GM23338 (cell line): ENCODE results near the gene PACSIN1. TPM values are rescaled to one million over a fixed set of nuclear protein-coding genes. Genes with fewer than 3 reads are reported as not detected.

Experiments used
- ATAC-seq: fragments of 200-7000 bp; cut with Tn5 transposase; 3 replicates; pipeline ENCODE4 v1.9.1; 2020
- DNase-seq: peaks from one replicate; pipeline ENCODE4 v3.0.0-alpha.2; 2015; ENCODE audit warnings: low spot score
- H2AFZ ChIP-seq: fragments of 200-600 bp; sonication (generic); 2 replicates; pipeline ENCODE4 v1.8.0; 2016; ENCODE audit warnings: antibody characterized with exemption, mild to moderate bottlenecking, moderate library complexity
- H3F3A ChIP-seq: fragments of 200-600 bp; sonication (generic); replicated peaks from 2 replicates; pipeline ENCODE4 v1.8.0; 2017; ENCODE audit warnings: antibody characterized with exemption, mixed run types, low read depth
- H3K27ac ChIP-seq: fragments of 200-600 bp; sonication (generic); 2 replicates; pipeline ENCODE4 v1.6.1; 2016; ENCODE audit warnings: low read depth
- H3K27me3 ChIP-seq: fragments of 200-600 bp; sonication (generic); 2 replicates; pipeline ENCODE4 v1.8.0; 2016; ENCODE audit warnings: mild to moderate bottlenecking, mixed run types, moderate library complexity; ENCODE audit not compliant: insufficient read depth
- H3K36me3 ChIP-seq: fragments of 200-600 bp; sonication (generic); 2 replicates; pipeline ENCODE4 v1.8.0; 2016; ENCODE audit warnings: mild to moderate bottlenecking; ENCODE audit not compliant: insufficient read depth
- H3K4me1 ChIP-seq: fragments of 200-600 bp; sonication (generic); 2 replicates; pipeline ENCODE4 v1.8.0; 2016; ENCODE audit warnings: mild to moderate bottlenecking, moderate library complexity; ENCODE audit not compliant: insufficient read depth
- H3K4me2 ChIP-seq: fragments of 200-600 bp; sonication (generic); 2 replicates; pipeline ENCODE4 v1.7.1; 2017; ENCODE audit warnings: mixed run types
- H3K4me3 ChIP-seq: fragments of 200-600 bp; sonication (generic); 2 replicates; pipeline ENCODE4 v1.6.1; 2016; ENCODE audit warnings: mixed run types
- H3K79me2 ChIP-seq: fragments of 200-600 bp; sonication (generic); replicated peaks from 2 replicates; pipeline ENCODE4 v1.8.0; 2017; ENCODE audit warnings: mild to moderate bottlenecking; ENCODE audit not compliant: insufficient read depth
- H3K9me2 ChIP-seq: fragments of 200-600 bp; sonication (generic); 2 replicates; pipeline ENCODE4 v1.8.0; 2017; ENCODE audit not compliant: insufficient read depth
- H4K20me1 ChIP-seq: fragments of 200-600 bp; sonication (generic); replicated peaks from 2 replicates; pipeline ENCODE4 v1.8.0; 2017; ENCODE audit warnings: mild to moderate bottlenecking; ENCODE audit not compliant: insufficient read depth
- H3K27ac Mint-ChIP-seq: 2 replicates; pipeline ENCODE4 v1.8.0; 2020; ENCODE audit warnings: inconsistent platforms, mild to moderate bottlenecking, moderate library complexity, mixed read lengths
- H3K27me3 Mint-ChIP-seq: 3 replicates; pipeline ENCODE4 v1.8.0; 2022; ENCODE audit warnings: low read depth, mild to moderate bottlenecking, moderate library complexity, mixed read lengths, inconsistent platforms; ENCODE audit not compliant: insufficient read depth, poor library complexity
- H3K36me3 Mint-ChIP-seq: 3 replicates; pipeline ENCODE4 v1.8.0; 2021; ENCODE audit warnings: low read depth, mild to moderate bottlenecking, inconsistent platforms, moderate library complexity, mixed read lengths
- H3K4me1 Mint-ChIP-seq: 3 replicates; pipeline ENCODE4 v1.8.0; 2020; ENCODE audit warnings: mild to moderate bottlenecking, inconsistent platforms, mixed read lengths
- H3K4me3 Mint-ChIP-seq: 3 replicates; pipeline ENCODE4 v1.8.0; 2021; ENCODE audit warnings: moderate library complexity, mild to moderate bottlenecking, inconsistent platforms, mixed read lengths
- H3K9me3 Mint-ChIP-seq: 3 replicates; pipeline ENCODE4 v1.8.0; 2020; ENCODE audit warnings: moderate library complexity, mild to moderate bottlenecking, inconsistent platforms, mixed read lengths
- ETS1 ChIP-seq: IDR thresholded peaks from 2 replicates; pipeline ENCODE4 v1.6.1; 2016; ENCODE audit warnings: antibody characterized with exemption
- EZH2 ChIP-seq: fragments of 200-600 bp; sonication (generic); IDR thresholded peaks from one replicate; pipeline ENCODE4 v1.8.0; 2017; ENCODE audit warnings: antibody characterized with exemption, mild to moderate bottlenecking, low read depth; ENCODE audit not compliant: unreplicated experiment
- POLR2AphosphoS5 ChIP-seq: IDR thresholded peaks from 2 replicates; pipeline ENCODE4 v1.6.1; 2016; ENCODE audit warnings: antibody characterized with exemption, low read depth
- STAT1 ChIP-seq: IDR thresholded peaks from one replicate; pipeline ENCODE4 v1.6.1; 2016; ENCODE audit warnings: antibody characterized with exemption; ENCODE audit not compliant: unreplicated experiment
- ZNF114 ChIP-seq: fragments of 250-450 bp; sonication (Bioruptor Pico); IDR thresholded peaks from 2 replicates; pipeline ENCODE4 v1.5.0; 2020; ENCODE audit warnings: mild to moderate bottlenecking, moderate library complexity
- ZNF462 ChIP-seq: fragments of 250-450 bp; sonication (Bioruptor Pico); IDR thresholded peaks from 2 replicates; pipeline ENCODE4 v1.5.0; 2020; ENCODE audit warnings: mild to moderate bottlenecking, moderate library complexity
- polyA plus RNA-seq: library from polyadenylated mRNA; unstranded; fragments of >200 nt; fragmentation: Nextera tagmentation; extraction: Ambion mirVana; gene quantifications from 2 replicates; pipeline ENCODE4 v1.2.1, GENCODE V29; 2016
- total RNA-seq: library from RNA; depleted of rRNA; stranded (reverse); fragments of >200 nt; shearing (Covaris generic); gene quantifications from 2 replicates; pipeline ENCODE4 v1.2.3, GENCODE V29; 2014

The PACSIN1 gene
- total and polyA plus RNA-seq, 2 experiments from 2014 or later = 5.2 to 8.7 TPM

DNA sequence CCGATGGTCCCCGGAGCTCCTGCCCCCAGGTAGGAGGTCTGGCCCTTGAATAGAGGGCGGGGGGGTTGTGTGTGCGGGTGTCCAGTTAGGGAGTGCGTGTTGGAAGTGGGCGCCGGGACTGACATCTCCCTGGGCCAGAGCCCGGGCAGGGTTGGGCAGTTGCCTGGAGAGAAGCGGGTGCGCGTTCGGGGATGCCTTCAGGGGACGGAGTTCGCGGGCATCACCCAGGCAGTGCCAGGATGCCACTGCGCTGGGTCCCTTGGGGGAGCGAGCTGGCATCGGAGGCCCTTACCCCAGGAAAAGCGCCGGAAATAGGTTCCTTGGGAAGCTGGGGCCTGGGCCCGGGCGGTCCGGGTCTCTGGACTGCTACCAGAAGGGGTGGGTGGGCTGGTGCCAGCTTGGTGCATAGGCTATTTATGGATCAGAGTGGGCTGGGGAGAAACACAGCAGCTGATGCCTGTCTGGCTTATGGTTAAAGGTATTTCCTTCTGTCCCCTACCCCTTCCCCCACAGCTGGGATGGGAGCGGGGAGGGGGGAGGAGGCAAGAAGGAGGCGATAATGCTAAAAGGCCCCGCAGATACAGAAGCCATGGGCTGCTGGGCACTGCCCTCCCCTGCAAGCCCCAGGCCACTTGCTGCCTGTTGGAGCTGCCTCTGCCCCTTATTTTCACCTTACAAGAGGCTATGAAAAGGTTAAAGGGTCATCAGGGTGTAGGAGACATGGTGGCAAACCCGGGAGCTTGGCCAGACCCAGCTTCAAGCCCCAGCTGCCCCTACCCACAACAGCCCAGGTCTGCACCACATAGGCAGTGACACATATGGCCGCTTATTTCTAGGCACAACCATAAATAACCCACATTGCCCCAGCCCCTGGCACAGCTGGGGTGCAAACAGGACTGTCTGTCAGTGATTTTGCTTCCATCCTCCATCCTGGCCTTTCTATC, 638 bp downstream of the PACSIN1 start:
- Histone ChIP-seq H3K27me3 (peaks cover 7% of the 10 kb centered on the region; the same call in 1 of the 2 replicates), H3F3A (no peaks in the 10 kb centered on the region; the same call in 1 of the 2 replicates), H3K4me1 (peaks cover 14% of the 10 kb centered on the region; the same call in 1 of the 2 replicates), H3K4me2 (peak overlapping the region; percentile 97), H3K27ac (no peak overlapping the region), H2AFZ (peak overlapping the region; percentile 93), H4K20me1 (no peaks in the 10 kb centered on the region), H3K4me3 (peak overlapping the region; percentile 95), H3K36me3 (no peaks in the 10 kb centered on the region), H3K9me2 (no peaks in the 10 kb centered on the region), H3K79me2 (no peaks in the 10 kb centered on the region; the same call in 1 of the 2 replicates)
- DNase-seq (no peak), ATAC-seq (peak; percentile 17)
- Mint-ChIP-seq H3K27me3 (peaks cover 14% of the 10 kb centered on the region), H3K4me1 (peaks cover 18% of the 10 kb centered on the region), H3K27ac (no peak overlapping the region), H3K36me3 (no peaks in the 10 kb centered on the region; the same call in 2 of the 3 replicates), H3K9me3 (no peaks in the 10 kb centered on the region), H3K4me3 (peak overlapping the region; percentile 87)
- TF ChIP-seq EZH2 (no peak), ETS1 (no peak), STAT1 (no peak), ZNF114 (CRISPR knock-in tag) (no peak), ZNF462 (CRISPR knock-in tag) (no peak), POLR2AphosphoS5 (no peak)
